ENCODE measurements around the gene ZNF853. TPM values are rescaled to one million over a fixed set of nuclear protein-coding genes. Genes with fewer than 3 reads are reported as not detected.

The ZNF853 gene
- total RNA-seq, 1 experiment from 2014 or later: 1.0 TPM

GRCh38 chr7:6589829-6590644, 25.4 kb upstream of the ZNF853 start, which contains the start of gene INTS15:
Gene INTS15 (plus strand): TSS chr7:6590021. CDS start chr7:6590284, 263 bp downstream.
- peak within 1 kb of the TSS; percentile 97 for H3K4me2 ChIP-seq (ENCODE audit: low read length)
- H3K27me3 ChIP-seq (ENCODE audit: low read length): no peaks in the 10 kb centered on the region
- BruUV-seq (replicated peaks): no TSS peak
- no peaks in the 10 kb centered on the region for H4K20me1 ChIP-seq (ENCODE audit: low read length)
- H2AFZ ChIP-seq (ENCODE audit: low read length): peak within 1 kb of the TSS; percentile 90
- ATAC-seq: peak; percentile 92
- H3F3A ChIP-seq (ENCODE audit: low read length, unreplicated experiment): no peaks in the 10 kb centered on the region
- H3K9me3 ChIP-seq (ENCODE audit: low read length): no peaks in the 10 kb centered on the region
- H3K27ac ChIP-seq (ENCODE audit: low read length): no peak within 1 kb of the TSS
- ChIA-PET CTCF (interaction anchor here (1.1 kb wide), 1 partner anchor 13 kb away, joined by 3 read pairs; the partner anchor contains the start of gene ZDHHC4), POLR2A (ENCODE audit: unreplicated experiment) (interaction anchor here (0.6 kb wide), 1 partner anchor 16 kb away, joined by 4 read pairs; no protein-coding TSS in a partner anchor)
- peaks cover 16% of the 10 kb centered on the region for H3K79me2 ChIP-seq (ENCODE audit: low read length)
- H3K9me2 ChIP-seq (replicated peaks; ENCODE audit: low read length): no peaks in the 10 kb centered on the region
- TF ChIP-seq EZH2phosphoT487 (IDR thresholded peaks at IDR 0.05; ENCODE audit: borderline replicate concordance, low read length) (no peak), EZH2 (IDR thresholded peaks at IDR 0.05; ENCODE audit: low read length, unreplicated experiment) (no peak)
- TF ChIP-seq, protein P1, sequence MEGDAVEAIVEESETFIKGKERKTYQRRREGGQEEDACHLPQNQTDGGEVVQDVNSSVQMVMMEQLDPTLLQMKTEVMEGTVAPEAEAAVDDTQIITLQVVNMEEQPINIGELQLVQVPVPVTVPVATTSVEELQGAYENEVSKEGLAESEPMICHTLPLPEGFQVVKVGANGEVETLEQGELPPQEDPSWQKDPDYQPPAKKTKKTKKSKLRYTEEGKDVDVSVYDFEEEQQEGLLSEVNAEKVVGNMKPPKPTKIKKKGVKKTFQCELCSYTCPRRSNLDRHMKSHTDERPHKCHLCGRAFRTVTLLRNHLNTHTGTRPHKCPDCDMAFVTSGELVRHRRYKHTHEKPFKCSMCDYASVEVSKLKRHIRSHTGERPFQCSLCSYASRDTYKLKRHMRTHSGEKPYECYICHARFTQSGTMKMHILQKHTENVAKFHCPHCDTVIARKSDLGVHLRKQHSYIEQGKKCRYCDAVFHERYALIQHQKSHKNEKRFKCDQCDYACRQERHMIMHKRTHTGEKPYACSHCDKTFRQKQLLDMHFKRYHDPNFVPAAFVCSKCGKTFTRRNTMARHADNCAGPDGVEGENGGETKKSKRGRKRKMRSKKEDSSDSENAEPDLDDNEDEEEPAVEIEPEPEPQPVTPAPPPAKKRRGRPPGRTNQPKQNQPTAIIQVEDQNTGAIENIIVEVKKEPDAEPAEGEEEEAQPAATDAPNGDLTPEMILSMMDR (conservative IDR thresholded peaks at IDR 0.05; ENCODE audit: low read depth, low read length): 0 out of 2 replicates have a peak, but pooled peaks have one; percentile 32
- H3K4me3 ChIP-seq (ENCODE audit: low read length): peak within 1 kb of the TSS; percentile 99
- H3K36me3 ChIP-seq (ENCODE audit: low read depth, low read length): no peaks in the 10 kb centered on the region; the same call in 1 of the 2 replicates
- H3K4me1 ChIP-seq (ENCODE audit: insufficient read depth, low read length): no peaks in the 10 kb centered on the region; the same call in 1 of the 2 replicates
- intact Hi-C loops (cut with micrococcal nuclease): no loop called here
- H3K9ac ChIP-seq (ENCODE audit: low read length): peak within 1 kb of the TSS; percentile 82
- DNase-seq: peak; percentile 86

DNA sequence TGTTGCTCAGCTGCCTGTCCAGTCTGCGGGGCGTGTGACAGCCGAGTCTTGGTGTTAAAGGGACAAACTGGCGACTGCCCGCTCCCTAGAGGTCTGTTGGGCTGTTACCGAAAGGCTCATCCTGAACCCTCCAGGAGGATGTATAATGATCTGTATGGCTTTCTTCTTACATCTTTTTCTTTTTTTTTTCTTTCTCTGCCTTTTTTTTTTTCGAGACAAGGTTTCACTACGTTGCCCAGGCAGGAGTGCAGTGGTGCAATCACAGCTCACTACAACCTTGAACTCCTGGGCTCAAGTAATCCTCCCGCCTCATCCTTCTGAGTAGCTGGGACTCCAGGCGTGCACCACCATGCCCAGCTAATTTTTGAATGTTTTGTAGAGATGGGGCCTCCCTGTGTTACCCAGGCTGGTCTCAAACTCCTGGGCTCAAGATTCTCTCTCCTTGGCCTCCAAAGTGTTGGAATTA, 24.7 kb upstream of the ZNF853 start:
- Histone ChIP-seq H3K9ac (ENCODE audit: low read length) (peak overlapping the region; percentile 82), H3K9me2 (replicated peaks; ENCODE audit: low read length) (no peaks in the 10 kb centered on the region), H3K36me3 (ENCODE audit: low read depth, low read length) (no peaks in the 10 kb centered on the region; the same call in 1 of the 2 replicates), H3K9me3 (ENCODE audit: low read length) (no peaks in the 10 kb centered on the region), H4K20me1 (ENCODE audit: low read length) (no peaks in the 10 kb centered on the region), H2AFZ (ENCODE audit: low read length) (peak overlapping the region; percentile 77), H3K79me2 (ENCODE audit: low read length) (peaks cover 16% of the 10 kb centered on the region), H3K4me1 (ENCODE audit: insufficient read depth, low read length) (no peaks in the 10 kb centered on the region; the same call in 1 of the 2 replicates), H3F3A (ENCODE audit: low read length, unreplicated experiment) (no peaks in the 10 kb centered on the region), H3K4me2 (ENCODE audit: low read length) (peak overlapping the region; percentile 97), H3K27me3 (ENCODE audit: low read length) (no peaks in the 10 kb centered on the region), H3K4me3 (ENCODE audit: low read length) (peak overlapping the region; percentile 99), H3K27ac (ENCODE audit: low read length) (no peak overlapping the region)
- TF ChIP-seq EZH2phosphoT487 (IDR thresholded peaks at IDR 0.05; ENCODE audit: borderline replicate concordance, low read length) (no peak), EZH2 (IDR thresholded peaks at IDR 0.05; ENCODE audit: low read length, unreplicated experiment) (no peak)
- TF ChIP-seq, protein P1 (conservative IDR thresholded peaks at IDR 0.05; ENCODE audit: low read depth, low read length): no peak
- CTCF ChIA-PET: interaction anchor here (0.9 to 1.1 kb wide), 2 partner anchors 13 to 75 kb away, joined by 3 read pairs; partner anchors contain the start of gene ZDHHC4
- no peak for DNase-seq
- TSS peak; percentile 46 for BruUV-seq (replicated peaks)
- intact Hi-C loops (cut with micrococcal nuclease): no loop called here
- peak; percentile 60 for ATAC-seq
- POLR2A ChIA-PET (ENCODE audit: unreplicated experiment): no interaction called here
